Amniotic epithelial cell (primary cell): ENCODE measurements around the gene ALLC.
A peak's percentile ranks its signal among the peaks of the same experiment; 100 is the strongest.

ENCODE experiments used
- DNase-seq: peaks from one replicate; pipeline ENCODE4 v3.0.0-alpha.2; 2010; ENCODE audit warnings: low read depth

The ALLC gene

GRCh38 chr2:3725458-3726250 is 67.7 kb downstream of the ALLC start:
- DNase-seq, result no peak

DNA sequence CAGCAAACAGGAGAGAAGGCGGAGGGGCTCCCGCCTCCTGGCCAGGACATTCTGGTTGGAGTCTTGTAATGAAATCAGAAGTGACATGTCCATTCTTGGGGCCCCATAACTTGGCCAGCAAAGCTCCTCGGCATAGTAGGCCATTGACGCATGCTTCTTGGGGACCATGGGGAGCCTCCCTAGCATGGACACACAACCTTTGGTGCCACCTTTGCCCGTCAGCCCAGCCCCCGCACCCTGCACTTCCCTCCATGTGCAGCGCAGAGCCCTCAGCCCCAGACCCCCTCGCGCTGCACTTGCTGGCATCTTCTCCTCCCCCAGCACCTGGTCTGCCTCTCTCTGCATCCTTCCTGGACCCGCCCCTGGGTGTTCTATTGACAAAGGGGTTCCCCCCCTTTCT is 68.5 kb downstream of the ALLC start:
- DNase-seq, result no peak

GRCh38 chr2:3727397-3728045 is 69.5 kb downstream of the ALLC start:
- no peak for DNase-seq

DNA sequence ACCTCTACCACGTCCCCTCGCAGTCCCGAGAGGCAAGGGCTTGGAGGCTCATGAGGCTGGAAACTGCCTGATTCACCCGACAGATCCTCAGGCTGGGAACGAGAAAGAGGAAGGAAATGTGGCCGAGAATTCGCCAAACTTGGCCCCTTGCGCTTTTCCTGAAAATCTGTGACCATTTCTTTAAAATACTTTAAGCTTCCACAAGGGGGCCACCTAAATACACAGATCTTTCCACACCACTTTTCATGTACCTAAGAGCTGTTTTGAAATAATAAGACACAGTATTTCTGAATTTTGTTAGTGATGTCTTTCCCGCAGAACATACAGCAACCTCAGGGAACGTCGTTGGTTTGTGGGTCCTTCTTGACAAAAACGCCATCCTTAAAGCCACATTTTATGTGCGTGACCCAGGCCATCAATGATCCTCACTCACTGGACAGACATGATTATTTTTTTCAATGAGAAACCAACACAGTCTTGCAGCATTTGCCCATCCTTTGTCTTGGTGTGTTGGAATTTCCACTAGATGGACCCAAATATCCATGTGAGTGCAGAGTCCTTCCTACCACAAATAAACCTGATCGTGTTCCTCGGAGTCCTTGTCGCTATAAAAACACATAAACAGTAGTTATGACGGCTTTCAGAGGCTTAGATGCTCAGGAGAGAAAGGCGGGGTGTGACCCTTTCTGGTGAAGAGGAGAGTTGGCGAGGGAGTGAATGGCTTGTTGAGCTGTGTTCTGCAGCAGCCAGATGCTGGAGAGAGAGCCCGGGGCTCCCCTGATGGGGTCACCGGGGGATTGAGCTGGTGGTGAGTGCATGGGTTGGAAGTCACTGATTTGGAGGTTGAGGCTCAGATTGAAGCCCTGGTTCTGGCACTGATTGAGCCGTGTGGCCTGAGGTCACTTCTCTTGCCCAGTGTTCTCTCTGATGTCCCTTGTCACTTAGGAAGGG is 70.4 kb downstream of the ALLC start:
- peak; percentile 21 for DNase-seq

DNA sequence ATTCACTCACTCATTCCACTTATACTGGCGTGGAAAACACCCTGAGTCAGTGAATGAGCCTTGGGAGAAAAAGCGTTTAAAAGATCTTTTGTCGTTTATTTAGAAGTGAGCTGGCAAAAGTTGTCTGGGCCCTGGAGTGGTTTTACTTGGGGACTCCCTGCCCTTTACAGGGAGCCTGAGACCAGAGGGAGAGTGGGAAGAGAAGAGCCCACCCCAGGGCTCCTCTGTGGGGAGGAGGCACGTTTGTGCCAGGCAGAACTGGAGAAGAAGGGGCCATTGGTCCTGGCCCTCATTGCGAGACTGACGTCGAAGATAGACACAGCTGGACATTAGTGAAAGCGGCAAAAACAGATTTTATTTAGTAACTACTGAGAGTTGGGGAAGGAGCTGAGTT is 71.1 kb downstream of the ALLC start:
- DNase-seq, result no peak

GRCh38 chr2:3729786-3730185 is 71.8 kb downstream of the ALLC start:
- DNase-seq, result no peak

DNA sequence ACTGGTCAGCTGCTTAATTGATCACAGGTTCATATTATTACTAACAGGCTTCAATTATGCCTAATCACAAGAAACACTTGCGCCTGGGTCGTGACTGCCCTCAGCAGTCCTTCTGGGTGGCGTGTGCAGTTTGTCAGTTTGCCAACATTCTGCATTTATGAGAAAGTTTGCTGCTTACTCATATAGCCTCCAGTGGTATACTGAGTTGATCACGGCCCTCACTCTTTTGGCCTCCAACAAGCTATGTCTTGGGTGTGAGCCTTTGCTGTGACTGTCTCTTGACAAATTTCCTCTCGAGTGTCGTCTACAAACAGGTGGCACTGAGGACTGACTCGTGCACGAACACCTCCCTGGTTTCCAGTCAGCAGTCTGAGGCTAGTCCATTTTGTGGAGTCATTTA is 72.6 kb downstream of the ALLC start:
- DNase-seq, result no peak

DNA sequence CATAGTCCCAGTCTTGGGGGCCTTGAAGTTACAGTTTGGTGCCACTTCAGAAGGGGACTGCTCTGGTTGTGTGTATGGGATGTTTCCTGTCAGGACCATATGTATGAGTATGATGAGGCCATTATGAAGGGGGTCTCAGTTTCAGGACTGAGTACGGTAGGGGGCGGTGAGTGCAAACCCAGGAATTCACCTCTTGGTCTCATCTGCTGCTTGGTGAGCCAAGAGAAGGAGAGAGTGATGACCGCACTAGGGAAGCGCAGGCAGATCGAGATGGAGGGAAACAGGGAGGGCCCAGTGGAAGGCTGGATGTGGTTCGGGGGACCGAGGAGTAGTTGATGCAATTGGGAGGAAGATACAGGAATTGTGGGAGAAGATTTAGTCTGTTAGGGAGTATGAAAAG is 73.8 kb downstream of the ALLC start:
- DNase-seq, result no peak

GRCh38 chr2:3736112-3736511 is 78.1 kb downstream of the ALLC start:
- DNase-seq, result no peak

GRCh38 chr2:3737128-3737527 is 79.1 kb downstream of the ALLC start:
- no peak for DNase-seq

GRCh38 chr2:3738454-3738853 is 80.5 kb downstream of the ALLC start:
- DNase-seq, result peak; percentile 1

DNA sequence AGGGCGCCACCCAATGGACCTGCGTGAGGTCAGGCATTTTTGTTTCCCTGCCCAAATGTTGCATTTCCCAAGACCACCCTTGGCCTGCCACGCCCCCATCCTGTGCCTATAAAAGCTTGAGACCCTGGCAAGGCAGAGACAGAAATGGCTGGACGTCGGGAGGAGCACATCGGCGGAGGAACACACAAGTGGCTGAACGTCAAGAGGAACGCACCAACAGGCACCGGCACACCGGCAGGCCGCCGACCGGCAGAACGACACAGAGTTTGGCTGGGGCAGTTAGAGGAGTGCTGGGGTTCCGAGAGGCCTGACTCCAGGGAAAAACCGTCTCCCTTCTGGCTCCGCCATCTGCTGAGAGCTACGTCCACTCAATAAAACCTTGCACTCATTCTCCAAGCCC is 81.3 kb downstream of the ALLC start:
- no peak for DNase-seq

DNA sequence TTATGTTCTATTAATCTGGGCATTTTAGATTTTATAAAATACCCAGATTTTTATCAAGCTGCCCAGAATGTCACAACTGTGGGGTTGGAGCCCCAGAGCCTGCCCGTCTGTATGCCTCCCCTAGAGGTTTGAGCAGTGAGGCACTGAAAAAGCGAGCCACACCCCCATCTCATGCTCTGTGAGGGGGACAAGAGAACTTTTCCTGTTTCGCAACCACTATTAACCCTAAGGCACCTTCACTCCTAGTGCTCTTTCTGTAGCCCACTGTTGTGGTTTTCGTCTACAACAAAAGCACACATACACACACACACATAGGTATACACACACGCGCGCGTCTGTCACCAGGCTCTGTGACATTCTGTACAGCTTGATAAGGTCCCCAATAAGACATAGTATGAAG is 83.4 kb downstream of the ALLC start:
- DNase-seq, result no peak

DNA sequence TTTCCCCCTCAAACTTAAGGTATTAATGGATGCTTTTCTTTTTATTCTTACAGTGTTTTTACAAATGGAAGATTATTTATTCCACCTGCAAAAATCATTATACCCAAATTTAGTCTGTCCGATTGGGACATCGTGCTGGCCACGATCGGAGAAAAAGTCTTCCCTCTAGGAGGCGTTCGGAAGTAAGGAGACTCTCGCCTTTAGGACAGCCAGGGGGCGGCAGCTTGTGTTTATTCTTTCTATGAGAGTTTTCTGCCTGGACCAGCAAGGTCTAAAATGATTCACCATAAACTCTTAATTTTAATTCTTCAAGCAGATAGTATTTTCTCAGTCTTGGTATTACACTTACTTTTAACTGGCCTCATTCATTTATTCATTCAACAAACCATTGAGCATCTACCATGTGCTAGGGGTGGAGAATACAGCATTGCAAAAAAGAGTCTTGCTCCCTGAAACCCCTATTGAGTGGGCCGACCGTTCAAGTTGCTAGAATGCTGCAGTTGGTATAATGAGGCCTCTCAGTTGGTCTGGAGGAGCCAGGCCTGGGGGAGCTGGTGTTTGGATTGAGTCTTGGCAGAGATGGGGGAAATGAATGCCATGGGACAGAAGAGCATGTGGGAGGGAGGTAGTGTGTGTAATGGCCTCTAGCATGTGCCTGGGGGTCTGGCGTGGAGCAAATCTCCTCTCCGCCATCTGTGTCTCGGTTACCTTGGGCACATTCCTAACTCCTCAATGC is 84.0 kb downstream of the ALLC start:
- no peak for DNase-seq

GRCh38 chr2:3742743-3743508 is 84.9 kb downstream of the ALLC start:
- DNase-seq, result no peak

DNA sequence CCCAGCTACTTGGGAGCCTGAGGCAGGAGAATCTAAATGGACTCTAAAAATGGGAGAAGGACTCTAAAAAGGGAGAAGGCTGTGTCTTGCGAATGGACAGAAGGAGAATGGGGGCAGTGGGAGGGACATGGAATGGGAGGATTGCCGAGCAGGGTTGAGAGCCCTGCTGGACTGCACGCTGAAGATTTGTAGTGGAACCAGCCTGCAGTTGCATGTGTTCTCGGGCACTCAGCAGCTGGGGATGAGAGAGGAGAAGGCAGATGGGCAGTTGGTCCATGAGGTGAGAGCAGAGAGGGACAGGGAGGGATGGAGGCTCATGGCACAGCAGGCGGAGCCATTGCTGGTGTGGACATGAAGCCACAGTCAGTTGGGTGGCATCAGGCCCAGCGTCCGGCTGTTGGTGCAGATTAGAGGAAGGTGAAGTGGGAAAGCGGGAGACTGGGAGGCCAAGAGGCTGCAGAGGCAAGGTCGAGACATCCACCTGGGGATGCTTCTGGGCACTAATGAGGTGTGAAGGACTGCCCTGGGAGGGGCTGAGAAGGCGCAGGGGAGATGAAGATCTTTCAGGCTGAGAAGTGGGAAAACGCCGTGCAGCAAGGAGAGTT is 86.1 kb downstream of the ALLC start:
- no peak for DNase-seq

GRCh38 chr2:3745920-3746319 is 87.9 kb downstream of the ALLC start:
- DNase-seq, result no peak

DNA sequence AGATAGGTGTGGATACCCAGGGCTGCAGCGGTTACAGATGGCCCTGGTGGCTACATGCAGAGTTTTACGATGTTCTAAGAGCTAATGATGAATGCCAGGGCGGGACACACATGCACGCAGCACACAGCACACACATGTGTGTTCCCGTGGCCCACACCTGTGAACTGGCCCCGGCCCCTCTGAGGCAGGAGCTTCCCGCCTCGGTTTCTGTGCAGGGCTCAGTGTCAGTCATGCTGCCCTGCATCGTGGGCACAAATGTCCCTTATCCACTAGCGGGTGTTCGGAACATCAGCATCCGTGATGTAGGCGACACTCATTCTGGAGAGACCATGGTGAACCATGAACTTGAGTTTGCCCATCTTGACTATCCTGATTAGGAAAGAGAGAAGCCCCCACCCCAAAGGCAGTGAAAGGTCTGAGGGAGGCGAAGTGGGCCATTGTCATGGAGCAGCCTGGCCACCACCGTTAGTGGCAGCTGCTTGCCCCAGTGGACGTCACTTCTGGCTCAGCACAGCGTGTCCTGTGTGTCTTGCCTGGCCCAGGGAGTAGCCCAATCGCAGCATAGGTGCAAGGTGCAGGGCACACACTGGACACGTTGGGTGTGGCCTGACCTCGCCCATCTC is 89.1 kb downstream of the ALLC start:
- DNase-seq, result no peak

GRCh38 chr2:3747826-3748225 is 89.8 kb downstream of the ALLC start:
- DNase-seq, result no peak

GRCh38 chr2:3749201-3749600 is 91.2 kb downstream of the ALLC start:
- no peak for DNase-seq
